Stimulated activated CD4-positive, alpha-beta T cell treated with anti-CD3 and anti-CD28 coated beads, Interleukin-1b, Interleukin-23, amount 100 ng/mL, for 1 hour (primary cell): Measurements from ENCODE around the gene ZHX3.
"Not testable (repeated sequence)": the region's sequence is repeated elsewhere in the genome, so short reads cannot be mapped to it uniquely, and the experiment has no call there.

Experiments
- DNase-seq, 2 donors: peaks; one replicate each; pipeline ENCODE4 v3.0.0-alpha.2; 2020; ENCODE audit warnings: low read depth in 2 of 2

ZHX3 gene

DNA sequence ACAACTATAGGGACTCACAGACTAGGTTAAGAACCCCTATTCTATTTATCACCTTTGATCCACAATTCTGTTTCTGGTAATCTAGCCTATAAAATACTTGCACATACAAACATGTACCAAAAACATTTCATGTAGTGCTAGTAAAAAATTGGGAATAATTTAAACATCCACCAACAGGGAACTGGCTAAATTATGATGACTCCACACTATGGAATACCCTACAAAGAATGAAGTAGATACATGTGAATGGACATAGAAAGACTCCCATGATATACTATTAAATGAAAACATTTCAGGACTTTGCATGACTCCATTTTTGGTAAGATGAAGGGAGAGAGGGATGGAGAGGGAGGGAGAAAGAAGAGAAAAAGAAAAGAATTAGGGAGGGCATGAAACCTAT is 58.2 kb downstream of the ZHX3 start:
- DNase-seq = no peak

DNA sequence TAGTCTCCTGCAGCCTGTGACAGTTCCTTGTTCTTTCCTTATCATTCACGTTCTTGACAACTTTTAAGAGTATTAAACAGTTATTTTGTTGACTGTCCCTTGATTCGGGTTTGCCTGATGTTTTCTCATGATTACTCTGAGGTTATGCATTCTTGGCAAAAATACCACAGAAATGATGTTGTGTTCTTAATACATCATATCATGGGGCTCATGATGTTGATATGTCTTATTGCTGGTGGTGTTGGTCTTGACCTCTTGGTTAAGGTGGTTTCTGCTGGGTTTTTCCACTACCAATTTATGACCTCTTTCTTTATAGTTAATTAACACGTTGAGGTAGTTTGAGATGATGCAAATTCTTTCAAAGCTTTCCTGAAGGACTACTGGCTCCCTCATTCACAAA is 59.1 kb downstream of the ZHX3 start:
- DNase-seq = no peak

DNA sequence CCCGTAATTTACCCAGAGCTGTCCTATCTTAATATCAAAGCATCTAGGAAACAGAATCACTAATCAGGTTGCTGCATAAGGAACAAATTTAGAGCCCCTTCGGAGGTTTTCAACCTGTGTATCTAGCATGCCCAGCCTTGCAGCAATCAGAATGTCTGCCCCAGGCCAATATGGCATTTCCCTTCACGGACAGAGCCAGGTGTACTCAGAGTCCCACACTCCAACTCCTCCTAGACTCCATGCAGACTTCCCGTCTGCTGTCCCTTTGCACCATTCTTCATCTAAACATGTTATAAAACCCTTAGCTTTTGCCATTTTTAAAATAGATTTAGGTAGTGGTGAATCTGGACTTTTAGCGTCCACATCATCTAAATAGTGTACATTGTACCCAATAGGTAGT is 61.0 kb downstream of the ZHX3 start:
- DNase-seq = no peak

DNA sequence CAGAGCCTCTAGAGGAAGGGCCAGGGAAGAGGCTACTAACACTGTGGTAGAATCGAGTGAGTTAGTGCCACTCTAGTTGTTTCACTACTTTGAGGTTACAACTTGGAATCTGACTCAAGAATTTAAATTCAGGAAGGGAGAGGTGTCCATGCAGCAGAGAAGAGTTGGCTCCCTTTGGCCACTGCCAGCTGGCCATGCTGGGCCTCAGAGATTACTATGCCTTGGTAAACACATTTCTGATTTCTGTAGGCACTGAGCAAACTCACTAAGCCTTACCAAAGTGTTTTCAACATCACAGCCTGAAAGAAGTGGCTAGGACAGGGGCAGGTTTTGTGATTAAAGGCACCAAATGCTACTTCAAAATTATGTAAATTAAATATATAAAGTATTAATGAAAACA is 61.9 kb downstream of the ZHX3 start:
- DNase-seq = no peak

DNA sequence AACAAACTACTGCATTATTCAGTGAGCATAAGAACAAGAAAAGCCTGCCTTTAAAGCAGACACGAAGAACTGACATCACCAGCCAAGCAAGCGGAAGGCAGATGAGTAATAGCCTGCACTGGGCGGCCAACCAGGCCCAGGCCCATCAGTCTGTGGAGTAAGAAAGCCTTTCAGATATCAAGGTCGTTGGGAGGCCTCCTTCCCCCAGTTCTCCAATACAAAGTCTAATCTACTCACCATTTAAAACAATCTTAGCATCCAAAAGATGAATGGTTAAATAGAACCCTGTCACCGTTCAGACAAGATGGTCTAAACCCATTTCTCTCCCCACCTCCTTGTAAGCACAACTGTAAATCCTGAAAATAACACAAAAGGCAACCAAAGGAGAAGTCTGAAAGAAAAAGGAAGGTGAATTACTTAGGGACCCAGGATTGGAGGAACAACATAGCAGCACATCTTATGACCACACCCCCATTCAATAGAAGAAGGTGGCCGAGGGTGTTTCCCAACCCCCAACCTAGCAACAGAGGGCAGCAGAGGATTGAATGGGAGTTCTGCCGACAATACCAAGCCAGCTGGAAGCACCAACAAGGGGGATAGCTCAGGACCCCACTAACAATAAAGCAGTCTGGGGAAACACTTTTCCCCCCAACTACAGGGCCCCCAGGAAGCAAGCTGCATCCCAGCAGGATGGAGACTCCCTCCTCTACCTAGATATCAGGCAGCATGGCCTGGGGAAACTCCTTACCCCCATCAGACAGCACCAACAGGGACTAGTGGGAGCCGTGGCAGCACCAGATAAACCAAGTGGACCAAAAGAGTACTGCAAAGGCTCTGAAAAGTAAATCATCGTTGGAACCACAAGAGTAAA is 67.9 kb downstream of the ZHX3 start:
- DNase-seq = no peak

DNA sequence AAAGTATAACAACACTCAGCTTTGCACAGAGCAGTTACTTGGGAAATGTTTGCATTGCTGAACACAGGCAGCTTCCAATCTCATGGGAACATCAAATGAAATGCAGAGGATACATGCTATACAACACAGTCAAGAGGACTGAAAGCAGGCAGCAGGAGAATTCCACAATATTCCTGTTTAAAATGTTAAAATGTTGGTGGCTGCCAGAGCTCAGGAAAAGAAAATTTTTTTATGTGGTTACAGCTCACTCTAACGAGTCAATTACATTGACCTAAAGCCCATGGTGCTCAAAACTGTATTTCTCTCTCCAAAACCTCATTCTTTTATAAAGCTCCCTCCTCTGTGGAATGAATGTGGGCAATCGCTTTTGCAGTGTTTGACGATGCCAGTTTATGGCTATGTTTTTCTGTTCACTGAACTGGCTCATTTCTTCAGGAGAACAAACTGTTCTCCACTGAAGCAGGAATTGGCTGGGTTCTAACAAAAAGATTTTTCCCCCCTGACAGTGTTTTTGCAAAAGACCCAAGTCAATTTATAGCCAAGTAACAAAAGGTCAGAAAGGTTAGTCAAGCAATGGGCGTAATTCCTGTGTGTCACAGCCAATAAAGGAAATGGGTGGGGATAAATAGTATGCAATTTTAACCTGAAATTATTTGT is 69.0 kb downstream of the ZHX3 start:
- DNase-seq = no peak

DNA sequence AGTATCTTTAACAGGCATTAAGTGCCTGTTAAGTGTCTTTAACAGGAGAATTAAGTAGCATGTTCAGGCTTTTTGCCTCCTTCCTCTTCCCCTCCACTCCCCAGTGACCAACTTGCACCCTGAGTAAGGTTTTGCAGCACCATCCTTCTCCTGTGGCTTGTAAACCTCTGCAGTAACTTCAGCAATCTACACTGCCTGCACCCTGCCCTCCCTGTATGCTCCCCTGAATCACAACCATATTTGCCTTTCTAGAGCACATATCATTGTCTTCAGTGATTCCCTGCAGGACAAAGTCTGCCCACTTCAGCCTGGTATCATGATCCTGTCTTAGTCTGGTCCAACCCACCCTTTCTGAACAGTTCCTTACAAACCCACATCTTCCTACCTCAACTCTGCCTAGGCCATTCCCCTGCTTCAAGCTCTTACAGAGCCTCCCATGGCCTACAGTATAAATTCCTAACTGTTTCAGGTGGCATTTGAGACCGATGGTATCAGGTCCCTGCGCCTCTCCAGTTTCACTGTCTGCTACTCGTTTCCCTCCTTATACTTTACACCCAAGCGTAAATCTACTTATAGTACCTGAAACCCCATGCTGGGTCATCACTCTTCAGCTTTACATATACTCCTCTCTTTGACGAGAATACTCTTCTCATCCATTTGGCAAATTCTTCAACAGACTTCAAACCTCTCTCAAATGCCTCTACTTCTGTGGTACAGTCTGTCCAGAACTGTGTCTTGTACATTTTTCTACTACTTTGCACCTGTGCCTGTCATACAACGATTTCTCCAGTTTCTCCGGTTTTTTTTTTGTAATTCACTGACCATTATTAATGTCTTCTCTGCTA is 69.8 kb downstream of the ZHX3 start:
- no peak for DNase-seq

DNA sequence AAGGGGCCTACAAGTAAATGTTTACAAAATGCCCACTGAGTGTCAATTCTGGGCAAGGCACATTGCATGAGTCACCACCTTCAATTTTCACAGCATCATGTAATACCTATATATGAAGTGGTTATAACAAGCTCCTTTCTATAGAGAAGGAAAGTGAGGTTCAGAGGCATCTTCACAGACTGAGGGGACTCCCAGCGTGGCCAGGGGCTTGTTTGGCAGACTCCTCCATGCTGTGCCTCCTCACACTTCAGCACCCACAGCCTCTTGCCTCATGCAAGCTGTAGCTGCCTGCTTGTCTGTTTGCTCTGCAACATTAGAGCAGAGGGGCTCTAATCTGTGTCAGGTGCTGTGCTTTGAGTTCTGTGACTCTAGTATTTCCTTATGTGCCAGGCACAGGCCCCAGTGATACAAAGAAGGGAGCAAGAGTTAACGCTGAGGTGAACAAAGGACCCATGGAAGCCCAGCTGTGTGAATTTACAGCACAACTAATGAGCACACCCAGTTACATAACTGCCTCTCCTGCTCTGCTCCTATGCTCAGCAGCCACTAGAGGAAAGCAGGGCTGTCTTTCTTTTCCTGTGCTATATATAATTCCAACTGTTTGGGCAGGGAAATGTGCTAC is 72.3 kb downstream of the ZHX3 start:
- DNase-seq = no peak

DNA sequence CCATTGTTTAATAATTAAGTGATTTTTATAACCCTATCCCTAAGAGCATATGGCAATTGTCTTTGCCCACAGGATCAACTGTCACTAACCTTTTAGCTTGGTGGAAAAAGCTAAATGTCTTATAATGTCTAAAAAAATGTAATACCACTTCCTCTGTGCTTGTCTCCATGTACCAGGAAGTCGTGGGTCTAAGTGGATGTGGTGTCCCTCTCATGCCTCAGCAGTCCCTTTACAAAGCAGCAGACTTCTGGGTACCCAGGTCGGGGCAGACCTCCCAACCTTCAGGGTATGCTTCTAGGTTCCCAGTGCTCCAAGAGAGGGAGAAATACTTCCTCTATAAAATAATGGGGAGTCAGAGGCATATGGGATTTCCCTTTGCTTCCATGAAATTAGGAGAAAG is 74.7 kb downstream of the ZHX3 start:
- DNase-seq = no peak

DNA sequence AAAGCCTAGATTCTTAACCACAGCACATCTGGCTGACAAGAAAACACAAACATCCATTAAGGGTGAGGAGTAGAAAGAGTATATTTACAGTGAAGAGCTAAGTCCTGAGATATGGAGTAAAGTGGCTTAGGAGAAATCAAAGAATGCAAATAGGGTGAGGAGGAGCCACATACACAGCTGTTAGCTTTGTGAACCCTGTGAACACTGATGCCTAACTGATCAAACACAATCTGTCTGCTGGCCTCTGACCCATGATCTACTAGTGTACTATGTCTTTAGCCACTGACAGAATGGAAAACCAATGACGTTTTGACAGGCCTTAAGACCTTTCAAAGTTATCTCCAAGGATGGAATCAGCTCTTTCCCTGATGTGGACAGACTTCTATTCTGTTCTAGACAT is 75.2 kb downstream of the ZHX3 start:
- no peak for DNase-seq

DNA sequence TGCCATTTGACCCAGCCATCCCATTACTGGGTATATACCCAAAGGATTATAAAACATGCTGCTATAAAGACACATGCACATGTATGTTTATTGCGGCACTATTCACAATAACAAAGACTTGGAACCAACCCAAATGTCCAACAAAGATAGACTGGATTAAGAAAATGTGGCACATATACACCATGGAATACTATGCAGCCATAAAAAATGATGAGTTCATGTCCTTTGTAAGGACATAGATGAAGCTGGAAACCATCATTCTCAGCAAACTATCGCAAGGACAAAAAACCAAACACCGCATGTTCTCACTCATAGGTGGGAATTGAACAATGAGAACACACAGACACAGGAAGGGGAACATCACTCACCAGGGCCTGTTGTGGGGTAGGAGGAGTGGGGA is 80.3 kb downstream of the ZHX3 start:
- not testable (repeated sequence) for DNase-seq

DNA sequence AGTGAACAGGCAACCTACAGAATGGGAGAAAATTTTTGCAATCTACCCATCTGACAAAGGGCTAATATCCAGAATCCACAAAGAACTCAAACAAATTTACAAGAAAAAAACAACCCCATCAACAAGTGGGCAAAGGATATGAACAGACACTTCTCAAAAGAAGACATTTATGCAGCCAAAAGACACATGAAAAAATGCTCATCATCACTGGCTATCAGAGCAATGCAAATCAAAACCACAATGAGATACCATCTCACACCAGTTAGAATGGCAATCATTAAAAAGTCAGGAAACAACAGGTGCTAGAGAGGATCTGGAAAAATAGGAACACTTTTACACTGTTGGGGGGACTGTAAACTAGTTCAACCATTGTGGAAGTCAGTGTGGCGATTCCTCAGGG is 80.7 kb downstream of the ZHX3 start:
- not testable (repeated sequence) for DNase-seq

DNA sequence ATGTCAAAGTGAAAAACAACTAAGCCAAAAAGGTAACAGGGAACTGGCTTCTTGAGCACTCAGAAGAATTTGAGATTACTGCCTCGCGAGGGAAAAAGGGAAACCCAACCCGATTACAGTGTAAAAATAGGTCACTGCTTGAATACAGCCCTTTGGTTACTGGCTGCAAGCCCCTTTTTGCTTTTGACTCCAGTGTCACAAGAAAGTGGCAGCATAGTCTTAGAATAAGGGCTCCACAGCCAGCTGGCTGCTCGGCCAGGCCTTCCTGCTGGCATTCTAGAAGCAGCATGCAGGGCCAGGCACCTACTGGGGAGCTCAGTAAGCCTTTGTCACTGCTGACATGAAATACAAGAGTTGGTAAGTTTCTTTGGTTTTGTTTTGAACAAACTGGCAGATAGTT is 83.0 kb downstream of the ZHX3 start:
- DNase-seq = no peak

DNA sequence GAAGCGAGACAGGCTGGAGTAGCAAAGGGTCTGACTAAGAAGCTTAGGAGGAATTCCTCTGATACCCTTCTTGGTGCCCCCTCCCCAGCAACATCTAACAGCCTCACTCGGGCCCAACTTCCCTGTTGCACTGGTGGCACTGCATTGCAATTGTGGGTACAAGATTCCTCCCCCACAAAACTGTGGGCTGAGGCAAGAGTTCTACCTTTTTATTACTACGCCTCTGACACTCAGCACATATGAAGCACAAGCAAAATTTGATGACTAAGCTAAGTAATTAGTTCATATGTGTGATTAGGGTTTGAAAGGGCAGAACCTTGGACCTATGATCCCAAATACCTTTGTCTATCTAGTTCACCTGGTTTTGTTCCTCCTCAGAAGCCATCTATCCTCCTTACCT is 83.5 kb downstream of the ZHX3 start:
- no peak for DNase-seq

DNA sequence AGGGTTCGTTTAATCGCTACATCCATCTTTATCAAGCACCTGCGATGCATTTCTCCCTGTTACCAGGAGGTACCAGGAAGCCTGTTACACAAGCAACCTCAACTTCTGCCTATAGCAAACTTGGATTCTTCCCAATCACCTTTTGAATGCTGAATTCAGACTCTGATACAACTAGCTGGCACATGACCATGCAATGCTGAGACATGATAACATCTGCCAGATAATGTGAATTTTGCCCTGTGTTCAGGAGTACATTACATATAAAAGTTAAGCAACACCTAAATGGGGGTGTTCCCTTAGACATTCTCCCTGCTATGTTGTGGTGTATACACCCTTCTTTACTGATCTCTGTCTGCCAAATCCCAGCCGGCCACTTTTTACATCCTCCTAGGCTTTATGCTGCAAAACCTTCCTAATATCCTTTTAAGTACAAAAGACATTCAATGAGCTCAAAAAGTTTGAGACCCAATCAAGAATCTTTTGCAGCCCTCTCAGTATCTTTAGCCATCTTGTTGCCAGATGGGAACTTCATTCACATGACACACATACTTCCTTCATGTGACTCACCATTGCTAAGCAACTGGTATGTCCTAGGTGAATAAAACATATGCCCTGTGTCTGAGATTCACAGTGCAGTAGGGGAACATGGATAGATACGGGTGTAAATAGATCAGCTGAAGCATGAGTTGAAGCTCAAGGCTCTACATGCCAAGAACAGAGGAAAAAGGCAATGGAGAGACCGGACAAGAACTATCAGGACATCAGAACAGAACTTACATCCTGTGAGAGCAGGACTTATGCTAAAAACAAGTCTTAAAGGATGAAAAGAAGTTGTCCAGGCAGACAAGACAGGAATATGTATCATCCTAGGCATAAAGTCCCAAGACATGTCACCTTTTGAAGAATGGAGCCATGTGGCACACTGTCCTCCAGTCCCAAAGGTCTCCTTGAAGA is 84.3 kb downstream of the ZHX3 start:
- DNase-seq = no peak

DNA sequence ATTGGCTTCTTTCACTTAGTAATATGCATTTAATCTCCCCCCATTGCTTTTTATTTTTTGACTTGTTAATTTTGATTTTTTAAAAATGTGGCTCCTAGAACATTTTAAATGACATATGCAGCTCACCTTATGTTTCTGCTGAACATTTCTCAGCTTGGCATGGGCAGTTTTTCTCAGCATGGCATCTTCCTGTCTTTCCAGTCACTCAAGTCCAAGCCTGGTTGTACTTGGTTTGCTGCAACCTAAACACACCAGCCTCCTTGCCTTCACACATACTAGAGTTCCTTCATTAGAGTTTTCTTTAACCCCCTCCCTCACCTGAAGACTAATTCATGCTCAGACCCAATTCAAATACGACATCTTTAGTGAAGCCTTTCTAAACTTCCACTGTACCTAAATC is 86.4 kb downstream of the ZHX3 start:
- no peak for DNase-seq

DNA sequence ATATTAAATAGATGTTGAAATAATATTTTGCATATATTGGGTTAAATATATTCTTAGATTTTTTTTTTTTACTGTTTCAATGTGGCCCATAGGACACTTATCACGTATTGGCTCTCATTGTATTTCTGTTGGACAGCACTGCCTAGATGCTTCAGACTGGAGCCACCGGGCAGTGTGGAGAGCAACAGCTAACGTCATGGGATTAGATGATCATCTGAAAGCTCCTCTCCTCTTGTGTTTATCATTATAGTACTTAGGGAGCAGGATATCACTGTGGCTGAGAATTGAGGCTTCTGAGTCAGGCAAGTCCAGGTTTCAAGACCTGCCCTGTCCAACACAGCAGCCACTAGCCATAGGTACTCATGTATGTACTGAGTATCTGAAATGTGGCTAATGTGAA is 87.4 kb downstream of the ZHX3 start:
- no peak for DNase-seq

DNA sequence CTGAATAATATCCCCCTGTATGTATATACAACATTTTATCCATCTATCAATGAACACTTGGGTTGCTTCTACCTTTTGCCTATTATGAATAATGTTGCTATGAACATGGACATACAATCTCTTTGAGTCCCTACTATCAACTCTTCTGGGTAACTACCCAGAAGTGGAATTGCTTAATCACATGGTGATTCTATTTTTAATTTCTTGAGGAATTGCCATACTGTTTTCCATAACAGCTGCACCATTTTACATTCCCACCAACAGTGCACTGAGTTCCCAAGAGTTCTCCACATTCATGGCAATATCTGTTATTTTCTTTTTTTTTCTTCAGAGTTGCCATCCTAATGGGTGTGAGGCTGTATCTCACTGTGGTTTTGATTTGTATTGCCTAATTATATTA is 88.3 kb downstream of the ZHX3 start:
- DNase-seq = no peak

DNA sequence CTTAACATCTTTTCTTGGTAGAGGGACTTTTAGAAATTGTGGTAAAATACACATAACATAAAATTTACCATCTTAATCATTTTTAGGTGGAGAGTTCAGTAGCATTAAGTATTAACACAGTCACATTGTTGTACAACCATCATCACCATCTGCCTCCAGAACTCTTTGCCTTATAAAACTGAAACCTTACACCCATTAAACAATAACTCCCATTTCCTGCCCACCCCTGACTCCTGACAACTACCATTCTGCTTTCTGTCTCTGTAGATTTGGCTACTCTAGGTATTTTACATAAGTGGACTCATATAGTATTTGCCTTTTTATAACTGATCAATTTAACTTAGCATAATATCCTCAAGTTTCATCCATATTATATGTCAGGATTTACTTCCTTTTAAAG is 88.7 kb downstream of the ZHX3 start:
- no peak for DNase-seq

DNA sequence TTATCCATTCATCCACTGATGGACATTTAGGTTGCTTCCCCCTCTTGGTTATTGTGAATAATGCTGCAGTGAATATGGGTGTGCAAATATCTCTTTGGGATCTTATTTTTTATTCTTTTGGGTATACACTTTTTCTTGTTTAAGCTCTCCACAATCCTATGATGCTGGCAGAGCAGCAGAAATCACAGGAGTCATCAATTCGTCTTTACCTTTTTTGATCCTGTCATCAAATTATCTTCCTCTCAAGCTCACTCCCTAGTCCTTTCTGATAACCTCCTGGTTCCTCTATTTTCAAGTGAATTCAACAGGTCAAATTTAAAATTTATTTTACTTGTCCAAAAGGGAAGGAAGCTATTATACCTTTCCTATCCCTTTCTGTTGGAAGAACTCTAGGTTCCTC is 91.1 kb downstream of the ZHX3 start:
- DNase-seq = no peak

DNA sequence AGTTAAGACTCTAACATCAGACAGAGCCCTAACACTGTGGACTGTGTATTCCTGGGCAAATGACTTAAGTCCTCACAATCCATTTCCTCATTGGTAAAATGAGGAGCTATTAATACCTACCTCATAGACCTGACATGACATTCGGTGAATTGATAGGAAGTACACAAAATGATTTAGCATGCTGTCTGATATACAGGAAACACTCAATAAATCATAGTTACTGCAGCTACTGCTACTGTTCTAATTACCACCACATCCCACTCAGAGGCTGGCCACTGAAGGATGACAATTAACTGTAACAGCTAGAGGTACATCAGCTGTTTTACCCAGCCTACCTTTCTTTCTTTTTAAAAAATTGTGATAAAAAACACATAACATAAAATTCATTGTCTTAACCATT is 92.4 kb downstream of the ZHX3 start:
- DNase-seq = no peak
